Breast epithelium (tissue), 4 donors: ENCODE measurements around the gene ANKRD66. TPM values are rescaled to one million over a fixed set of nuclear protein-coding genes. Genes with fewer than 3 reads are reported as not detected.
"Not testable (repeated sequence)": the region's sequence is repeated elsewhere in the genome, so short reads cannot be mapped to it uniquely, and the experiment has no call there.

ENCODE experiments used
- DNase-seq, 2 donors: peaks; one replicate each; pipeline ENCODE4 v3.0.0-alpha.2; 2019; ENCODE audit warnings: low spot score in 2 of 2
- H3K27ac ChIP-seq, 2 donors: fragments of 200-600 bp; sonication (generic) in 1 of 2; one replicate each; pipeline ENCODE4 v1.5.1; 2016 to 2019; ENCODE audit warnings: mild to moderate bottlenecking in 1 of 2
- H3K27me3 ChIP-seq, 2 donors: fragments of 200-600 bp; sonication (generic) in 1 of 2; one replicate each; pipeline versions ENCODE4 v1.5.1 to v1.6.0; 2017 to 2019; ENCODE audit warnings: control low read depth in 1 of 2, mild to moderate bottlenecking in 1 of 2
- H3K36me3 ChIP-seq: fragments of 200-600 bp; one replicate; pipeline ENCODE4 v1.5.1; 2019
- H3K4me1 ChIP-seq, 2 donors: fragments of 200-600 bp; sonication (generic); one replicate each; pipeline ENCODE4 v1.5.1; 2016 to 2019; ENCODE audit warnings: control low read depth in 1 of 2
- H3K4me3 ChIP-seq, 3 donors: fragments of 200-600 bp; sonication (generic); 1 replicate in 2 of 3; 2 replicates in 1 of 3; pipeline ENCODE4 v1.5.1; 2016 to 2019; ENCODE audit warnings: mild to moderate bottlenecking in 3 of 3, moderate library complexity in 2 of 3
- H3K9me3 ChIP-seq, 2 donors: fragments of 200-600 bp; sonication (generic) in 1 of 2; one replicate each; pipeline ENCODE4 v1.5.1; 2016 to 2019; ENCODE audit warnings: control low read depth in 1 of 2
- CTCF ChIP-seq, 3 donors: fragments of 450-650 bp; IDR thresholded peaks; one replicate each; pipeline ENCODE4 v1.5.1; 2016 to 2017; ENCODE audit warnings: antibody characterized with exemption in 3 of 3, mild to moderate bottlenecking in 3 of 3, moderate library complexity in 3 of 3
- POLR2A ChIP-seq: fragments of 450-650 bp; IDR thresholded peaks from one replicate; pipeline ENCODE4 v1.6.1; 2016; ENCODE audit warnings: antibody characterized with exemption, mild to moderate bottlenecking, moderate library complexity
- POLR2AphosphoS5 ChIP-seq, 3 donors: sonication (generic); formaldehyde crosslinking; IDR thresholded peaks; one replicate each; pipeline ENCODE4 v1.6.1; 2017; ENCODE audit warnings: antibody characterized with exemption in 3 of 3
- intact Hi-C: fragments of 100-400 bp; cut with DNase I; formaldehyde crosslinking; loops from one replicate; pipeline ENCODE4 v1.15.1; 2023; ENCODE audit warnings: low total_unique reads
- total RNA-seq, 3 donors: library from RNA; depleted of rRNA; stranded (reverse); fragments of >200 nt; gene quantifications; one replicate each; pipeline ENCODE4 v1.1.0, GENCODE V29; 2016

The ANKRD66 gene
- total RNA-seq, 3 donors from 2014 or later, result not detected

GRCh38 chr6:46772016-46772415 lies 25.3 kb downstream of the ANKRD66 start:
- Histone ChIP-seq H3K27me3 (no peaks in the 10 kb centered on the region), H3K27ac (no peak overlapping the region), H3K4me1 (no peaks in the 10 kb centered on the region), H3K9me3 (no peaks in the 10 kb centered on the region), H3K36me3 (no peaks in the 10 kb centered on the region), H3K4me3 (no peak overlapping the region)
- DNase-seq, result no peak
- TF ChIP-seq POLR2A, result no peak
- TF ChIP-seq POLR2AphosphoS5 (IDR thresholded peaks at IDR 0.05), result no peak
- no peak for TF ChIP-seq CTCF (IDR thresholded peaks at IDR 0.05)
- intact Hi-C loops, result no loop called here

- no peaks in the 10 kb centered on the region for H3K27me3 ChIP-seq
- intact Hi-C loops, result no loop called here
- no peaks in the 10 kb centered on the region for H3K36me3 ChIP-seq
- no peaks in the 10 kb centered on the region for H3K4me1 ChIP-seq
- H3K4me3 ChIP-seq, result no peak overlapping the region
- no peak for DNase-seq
- H3K27ac ChIP-seq, result no peak overlapping the region
- TF ChIP-seq POLR2AphosphoS5 (IDR thresholded peaks at IDR 0.05), result no peak
- no peak for TF ChIP-seq CTCF (IDR thresholded peaks at IDR 0.05)
- no peak for TF ChIP-seq POLR2A
- H3K9me3 ChIP-seq, result no peaks in the 10 kb centered on the region
These were observed 26.0 kb downstream of the ANKRD66 start for GRCh38 chr6:46772762-46773161.

GRCh38 chr6:46773201-46773855 lies 26.6 kb downstream of the ANKRD66 start:
- intact Hi-C loops, result no loop called here
- H3K4me3 ChIP-seq, result no peak overlapping the region
- TF ChIP-seq CTCF (IDR thresholded peaks at IDR 0.05) (no peak), POLR2A (no peak), POLR2AphosphoS5 (IDR thresholded peaks at IDR 0.05) (no peak)
- no peak overlapping the region for H3K27ac ChIP-seq
- no peak for DNase-seq
- H3K36me3 ChIP-seq, result no peaks in the 10 kb centered on the region
- H3K27me3 ChIP-seq, result no peaks in the 10 kb centered on the region
- no peaks in the 10 kb centered on the region for H3K4me1 ChIP-seq
- H3K9me3 ChIP-seq, result no peaks in the 10 kb centered on the region

GRCh38 chr6:46774736-46775135 lies 28.0 kb downstream of the ANKRD66 start:
- intact Hi-C loops, result not testable (repeated sequence)

GRCh38 chr6:46776070-46776712 lies 29.5 kb downstream of the ANKRD66 start:
- Histone ChIP-seq H3K27ac (no peak overlapping the region), H3K36me3 (no peaks in the 10 kb centered on the region), H3K9me3 (no peaks in the 10 kb centered on the region), H3K4me1 (no peaks in the 10 kb centered on the region), H3K27me3 (no peaks in the 10 kb centered on the region), H3K4me3 (no peak overlapping the region)
- intact Hi-C loops, result loop anchor here (2.0 kb wide), 1 partner anchor 35 kb away; no protein-coding TSS in a partner anchor
- TF ChIP-seq POLR2AphosphoS5 (IDR thresholded peaks at IDR 0.05) (no peak), POLR2A (no peak)
- DNase-seq, result no peak

More at GRCh38 chr6:46774736-46775135, 28.0 kb downstream of the ANKRD66 start:
- H3K27ac ChIP-seq, H3K4me1 ChIP-seq, H3K36me3 ChIP-seq, H3K4me3 ChIP-seq, H3K27me3 ChIP-seq, DNase-seq, H3K9me3 ChIP-seq: not testable (repeated sequence)
